K562 (cell line): ENCODE results near the gene CEP85L. TPM values are rescaled to one million over a fixed set of nuclear protein-coding genes. Genes with fewer than 3 reads are reported as not detected.

Source experiments
- ATAC-seq: fragments of 200-7000 bp; cut with Tn5 transposase; 3 replicates; pipeline ENCODE4 v1.9.1; 2020; ENCODE audit warnings: moderate library complexity
- BruUV-seq: library from RNA; stranded (reverse); fragments of 400-500 nt; replicated peaks from 2 replicates; lab custom pipeline; 2021; lab: Mats Ljungman, UMichigan
- CTCF ChIA-PET: fragments of 300-600 bp; formaldehyde crosslinking; extraction: SDS; loops from one replicate; lab custom pipeline; 2021; ENCODE audit warnings: low intra/inter-chr PET ratio; lab: Yijun Ruan, JAX
- POLR2A ChIA-PET: fragments of 300-600, 350-650 bp; sonication (Branson Sonifier 250); formaldehyde crosslinking; extraction: SDS; loops from one replicate; lab custom pipeline; 2021; ENCODE audit warnings: antibody characterized with exemption, inconsistent platforms; lab: Yijun Ruan, JAX
- DNase-seq, 4 experiments: peaks; one replicate each; pipeline versions ENCODE4 v3.0.0 to v3.0.0-alpha.2; 2011 to 2018; ENCODE audit warnings: low spot score in 3 of 4, mixed read lengths in 3 of 4; ENCODE audit errors: extremely low read depth in 1 of 4
- FAIRE-seq: peaks from 2 replicates; lab custom pipeline; 2011; peaks lifted over from hg19 to GRCh38; lab: Jason Lieb, UNC
- H2AFZ ChIP-seq: 2 replicates; pipeline ENCODE4 v1.6.0; 2011; ENCODE audit warnings: low read depth, low read length, control low read depth, inconsistent platforms
- H3K27ac ChIP-seq: fragments of 200-600 bp; 3 replicates; pipeline ENCODE4 v1.8.0; 2011; ENCODE audit warnings: low read depth, mild to moderate bottlenecking, control low read depth, inconsistent platforms, low read length, moderate library complexity, mixed read lengths; ENCODE audit errors: extremely low read depth
- H3K27me3 ChIP-seq, 2 experiments: fragments of 300-600 bp in 1 of 2; 2 replicates in 1 of 2; 3 replicates in 1 of 2; pipeline versions ENCODE4 v1.6.0 to v1.8.0; 2011; ENCODE audit warnings: inconsistent platforms in 2 of 2, low read length in 2 of 2, mild to moderate bottlenecking in 1 of 2, mixed read lengths in 1 of 2, moderate library complexity in 1 of 2; ENCODE audit not compliant: control insufficient read depth in 2 of 2, insufficient read depth in 2 of 2
- H3K36me3 ChIP-seq: fragments of 300-600 bp; 3 replicates; pipeline ENCODE4 v1.8.0; 2011; ENCODE audit warnings: mild to moderate bottlenecking, low read length, inconsistent platforms; ENCODE audit not compliant: control insufficient read depth, insufficient read depth
- H3K4me1 ChIP-seq, 2 experiments: fragments of 200-600 bp in 1 of 2; replicated peaks in 1 of 2; 2 replicates in 1 of 2; 3 replicates in 1 of 2; pipeline versions ENCODE4 v1.5.1 to v1.8.0; 2011; ENCODE audit warnings: inconsistent platforms in 2 of 2, low read length in 2 of 2, mild to moderate bottlenecking in 1 of 2, mixed read lengths in 1 of 2, moderate library complexity in 1 of 2; ENCODE audit not compliant: control insufficient read depth in 2 of 2, insufficient read depth in 2 of 2
- H3K4me2 ChIP-seq: 2 replicates; pipeline ENCODE4 v1.6.1; 2011; ENCODE audit warnings: low read length, control low read depth, inconsistent platforms, mixed read lengths; ENCODE audit not compliant: insufficient read depth
- H3K4me3 ChIP-seq: fragments of 200-600 bp; sonication (generic), shearing (Covaris generic); 2 replicates; pipeline ENCODE4 v1.5.1; 2016; ENCODE audit warnings: control low read depth, inconsistent platforms
- H3K79me2 ChIP-seq: fragments of 200-600 bp; 3 replicates; pipeline ENCODE4 v1.8.0; 2011; ENCODE audit warnings: low read length, inconsistent platforms; ENCODE audit not compliant: control insufficient read depth, insufficient read depth
- H3K9ac ChIP-seq, 2 experiments: 2 replicates each; pipeline versions ENCODE4 v1.6.0 to v1.6.1; 2011; ENCODE audit warnings: low read depth in 2 of 2, low read length in 2 of 2, control low read depth in 1 of 2, inconsistent platforms in 1 of 2, mild to moderate bottlenecking in 1 of 2, mixed read lengths in 1 of 2; ENCODE audit not compliant: insufficient read depth in 1 of 2
- H3K9me1 ChIP-seq: one replicate; pipeline ENCODE4 v1.6.0; 2011; ENCODE audit warnings: inconsistent platforms, mild to moderate bottlenecking, low read length, moderate library complexity; ENCODE audit not compliant: control insufficient read depth, insufficient read depth
- H3K9me3 ChIP-seq: replicated peaks from 2 replicates; pipeline ENCODE4 v1.5.1; 2011; ENCODE audit warnings: low read depth, low read length, inconsistent platforms; ENCODE audit not compliant: control insufficient read depth, insufficient read depth
- H4K20me1 ChIP-seq: replicated peaks from 2 replicates; pipeline ENCODE4 v1.6.1; 2011; ENCODE audit warnings: low read length, inconsistent platforms, mixed read lengths; ENCODE audit not compliant: control insufficient read depth, insufficient read depth
- ARNT ChIP-seq, 2 experiments: fragments of 450-650 bp; IDR thresholded peaks; 2 replicates each; pipeline ENCODE4 v1.6.1; 2016; ENCODE audit warnings: mild to moderate bottlenecking in 1 of 2
- BMI1 ChIP-seq: fragments of 150-350 bp; IDR thresholded peaks from 2 replicates; pipeline ENCODE4 v1.6.1; 2014; ENCODE audit warnings: low read length
- DACH1 ChIP-seq: fragments of 450-650 bp; IDR thresholded peaks from 2 replicates; pipeline ENCODE4 v1.6.1; 2018; ENCODE audit not compliant: partially characterized antibody
- E4F1 ChIP-seq: fragments of 250-450 bp; sonication (Bioruptor Pico); IDR thresholded peaks from 2 replicates; pipeline ENCODE4 v1.5.0; 2021; ENCODE audit warnings: mild to moderate bottlenecking, borderline replicate concordance
- EWSR1 ChIP-seq: fragments of 450-650 bp; IDR thresholded peaks from 2 replicates; pipeline ENCODE4 v1.6.1; 2018; ENCODE audit warnings: borderline replicate concordance, mild to moderate bottlenecking, low read depth, moderate library complexity; ENCODE audit not compliant: partially characterized antibody
- HMBOX1 ChIP-seq: sonication (generic); IDR thresholded peaks from 2 replicates; pipeline ENCODE4 v1.6.1; 2016
- MBD1 ChIP-seq: fragments of 250-450 bp; sonication (Bioruptor Pico); IDR thresholded peaks from 2 replicates; pipeline ENCODE4 v1.8.0; 2022; ENCODE audit warnings: inconsistent platforms
- NUFIP1 ChIP-seq: fragments of 450-650 bp; IDR thresholded peaks from 2 replicates; pipeline ENCODE4 v1.6.1; 2018; ENCODE audit not compliant: partially characterized antibody
- RBM34 ChIP-seq: fragments of 200-400 bp; formaldehyde crosslinking; IDR thresholded peaks from 2 replicates; pipeline ENCODE4 v1.6.1; 2018; ENCODE audit warnings: low read length, borderline replicate concordance; ENCODE audit not compliant: insufficient read depth
- THRAP3 ChIP-seq: fragments of 450-650 bp; IDR thresholded peaks from 2 replicates; pipeline ENCODE4 v1.6.1; 2016; ENCODE audit warnings: mild to moderate bottlenecking, inconsistent platforms, borderline replicate concordance
- U2AF2 ChIP-seq: fragments of 200-400 bp; formaldehyde crosslinking; optimal IDR thresholded peaks from 2 replicates; pipeline ENCODE3; 2017; ENCODE audit warnings: low read depth, mild to moderate bottlenecking, low read length
- XRCC3 ChIP-seq: fragments of 450-650 bp; IDR thresholded peaks from 2 replicates; pipeline ENCODE4 v1.6.1; 2017; ENCODE audit warnings: mild to moderate bottlenecking, moderate library complexity
- ZNF174 ChIP-seq: fragments of 250-450 bp; sonication (Bioruptor Pico); IDR thresholded peaks from 2 replicates; pipeline ENCODE4 v1.4.0; 2020; ENCODE audit warnings: mild to moderate bottlenecking
- ZNF444 ChIP-seq: fragments of 250-450 bp; sonication (Bioruptor Pico); IDR thresholded peaks from 2 replicates; pipeline ENCODE4 v1.4.0; 2020; ENCODE audit warnings: mild to moderate bottlenecking, moderate library complexity
- ZNF57 ChIP-seq: fragments of 450-650 bp; formaldehyde crosslinking; IDR thresholded peaks from 2 replicates; pipeline ENCODE4 v1.4.0; 2020; ENCODE audit warnings: mild to moderate bottlenecking, moderate library complexity
- ZNF583 ChIP-seq: fragments of 250-450 bp; sonication (Bioruptor Pico); IDR thresholded peaks from 2 replicates; pipeline ENCODE4 v1.4.0; 2020
- WGBS: fragments of 100-300 bp; shearing (Covaris generic); methylation state at CpG from one replicate; pipeline ENCODE4 v1.1.6; 2016; ENCODE audit warnings: low coverage, mixed read lengths; ENCODE audit not compliant: insufficient coverage; ENCODE audit errors: missing lambda C conversion rate; 5-methylcytosine and 5-hydroxymethylcytosine counted together
- in situ Hi-C: fragments of 300-500 bp; cut with MboI; formaldehyde crosslinking; loops from 4 replicates; pipeline ENCODE4 v1.15.0; 2018; ENCODE audit warnings: inconsistent platforms, mixed read lengths
- intact Hi-C: fragments of 100-400 bp; cut with micrococcal nuclease; formaldehyde crosslinking; loops from 2 replicates; pipeline ENCODE4 v1.14.2; 2022
- polyA plus RNA-seq, 8 experiments: library from polyadenylated mRNA; depleted of rRNA in 4 of 8; stranded (reverse) in 5 of 8; unstranded in 3 of 8; fragments of >200 nt; fragmentation: Nextera tagmentation in 2 of 8; fragmentation: Illumina TruSeq in 1 of 8; extraction: Ambion mirVana in 2 of 8; extraction: Trizol in 1 of 8; gene quantifications; 2 replicates each; pipeline versions ENCODE4 v1.2.1 to v1.2.3, GENCODE V29; 2011 to 2014; ENCODE audit warnings: inconsistent platforms in 1 of 8, missing spikeins in 1 of 8
- total RNA-seq, 7 experiments: library from RNA; depleted of rRNA in 6 of 7; stranded (reverse); fragments of >200 nt in 6 of 7; fragmentation: Illumina TruSeq in 2 of 7; extraction: Trizol in 2 of 7; gene quantifications; 2 replicates each; pipeline versions ENCODE4 v1.2.1 to v1.2.3, GENCODE V29; 2011 to 2021; ENCODE audit warnings: low replicate concordance in 1 of 7

The CEP85L gene
- total and polyA plus RNA-seq, 9 of the 15 experiments (the other 6 are each of a cell fraction or from before 2014, with no cell fraction given): 4.5 to 15.8 (median 8.3) TPM

GRCh38 chr6:118663993-118664985 is 12.9 kb upstream of the CEP85L start (continued):
- TF ChIP-seq ZNF174 (no peak), U2AF2 (no peak), ZNF444 (no peak), RBM34 (no peak), ARNT (IDR thresholded peaks at IDR 0.05) (no peak), NUFIP1 (no peak), XRCC3 (no peak), DACH1 (no peak), BMI1 (no peak)

- Histone ChIP-seq H3K9ac (no peak overlapping the region), H3K9me3 (no peaks in the 10 kb centered on the region), H3K9me1 (no peaks in the 10 kb centered on the region), H3K27me3 (no peaks in the 10 kb centered on the region), H3K79me2 (0 out of 3 replicates have a peak, but pooled peaks cover under 1% of the 10 kb centered on the region), H3K4me3 (no peak overlapping the region), H3K4me2 (no peak overlapping the region), H4K20me1 (no peaks in the 10 kb centered on the region), H3K4me1 (peaks cover 11 to 14% of the 10 kb centered on the region in 2 experiments; a peak in 3 of 5 replicates), H3K36me3 (peaks cover 7% of the 10 kb centered on the region; the same call in 1 of the 3 replicates), H2AFZ (no peak overlapping the region), H3K27ac (no peak overlapping the region)
- in situ Hi-C loops: no loop called here
- DNase-seq (no peak), ATAC-seq (no peak), FAIRE-seq (no peak)
- WGBS: 83% methylated on average over 3 of the region's 3 CpGs
- POLR2A ChIA-PET: no interaction called here
- BruUV-seq: no TSS peak
- CTCF ChIA-PET: interaction anchor here (0.6 kb wide), 1 partner anchor 147 kb away, joined by 4 read pairs; no protein-coding TSS in a partner anchor
- intact Hi-C loops: no loop called here
- TF ChIP-seq THRAP3 (no peak), ZNF57 (no peak), ZNF583 (CRISPR knock-in tag) (no peak), MBD1 (CRISPR knock-in tag) (no peak), HMBOX1 (no peak), EWSR1 (no peak), E4F1 (CRISPR knock-in tag) (no peak)
These were observed 10.4 kb upstream of the CEP85L start for GRCh38 chr6:118661831-118662230.
